Ascending aorta (tissue), 2 donors: ENCODE results near the gene PARP2. TPM values are rescaled to one million over a fixed set of nuclear protein-coding genes. Genes with fewer than 3 reads are reported as not detected.
A peak's percentile ranks its signal among the peaks of the same experiment; 100 is the strongest.
"Not testable (repeated sequence)": the region's sequence is repeated elsewhere in the genome, so short reads cannot be mapped to it uniquely, and the experiment has no call there.

ENCODE experiments used
- DNase-seq, 2 donors: peaks; one replicate each; pipeline ENCODE4 v3.0.0-alpha.2; 2019; ENCODE audit warnings: low spot score in 2 of 2
- H3K27ac ChIP-seq, 2 donors: fragments of 200-600 bp; sonication (generic); one replicate each; pipeline ENCODE4 v1.5.1; 2016 to 2017; ENCODE audit warnings: mild to moderate bottlenecking in 1 of 2
- H3K27me3 ChIP-seq: fragments of 200-600 bp; sonication (generic); one replicate; pipeline ENCODE4 v1.5.1; 2017
- H3K36me3 ChIP-seq, 2 donors: fragments of 200-600 bp; sonication (generic); one replicate each; pipeline ENCODE4 v1.5.1; 2016
- H3K4me1 ChIP-seq, 2 donors: fragments of 200-600 bp; sonication (generic); one replicate each; pipeline ENCODE4 v1.5.1; 2016 to 2017; ENCODE audit warnings: mild to moderate bottlenecking in 1 of 2
- H3K4me3 ChIP-seq, 2 donors: fragments of 200-600 bp; sonication (generic); one replicate each; pipeline ENCODE4 v1.5.1; 2016 to 2017; ENCODE audit warnings: mild to moderate bottlenecking in 1 of 2
- H3K9me3 ChIP-seq, 2 donors: fragments of 200-600 bp; sonication (generic); one replicate each; pipeline ENCODE4 v1.5.1; 2016
- CTCF ChIP-seq, 3 experiments: fragments of 200-600 bp in 2 of 3; fragments of 450-650 bp in 1 of 3; sonication (generic) in 2 of 3; IDR thresholded peaks; one replicate each; pipeline ENCODE4 v1.5.1; 2016 to 2019; ENCODE audit warnings: antibody characterized with exemption in 3 of 3, mild to moderate bottlenecking in 1 of 3, moderate library complexity in 1 of 3
- intact Hi-C: fragments of 100-400 bp; cut with DNase I; formaldehyde crosslinking; loops from one replicate; pipeline ENCODE4 v1.15.1; 2023
- total RNA-seq: library from RNA; depleted of rRNA; stranded (reverse); fragments of >200 nt; gene quantifications from one replicate; pipeline ENCODE4 v1.1.0, GENCODE V29; 2016

Gene PARP2
- total RNA-seq, 1 donor from 2014 or later = 0.32 TPM

DNA sequence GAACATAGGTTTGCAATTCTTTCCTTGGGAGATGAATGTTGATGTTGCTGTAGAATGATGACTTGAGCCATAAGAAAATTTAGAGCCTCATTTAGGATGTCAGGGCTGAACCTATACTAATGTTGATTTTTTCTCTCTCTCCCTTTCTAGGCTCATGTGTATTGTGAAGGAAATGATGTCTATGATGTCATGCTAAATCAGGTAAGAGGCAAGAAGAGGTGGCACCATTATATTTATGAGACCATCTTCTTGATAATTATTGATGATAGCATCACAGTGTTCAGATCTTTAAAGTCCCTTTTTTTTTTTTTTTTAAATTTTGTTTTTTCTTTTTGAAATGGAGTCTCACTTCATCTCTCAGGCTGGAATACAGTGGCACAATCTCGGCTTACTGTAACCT, 3.3 kb downstream of the PARP2 start:
- H3K27ac ChIP-seq = no peak overlapping the region
- no peak overlapping the region for H3K4me3 ChIP-seq
- intact Hi-C loops = no loop called here
- H3K9me3 ChIP-seq = no peaks in the 10 kb centered on the region
- no peaks in the 10 kb centered on the region for H3K27me3 ChIP-seq
- no peak for DNase-seq
- H3K36me3 ChIP-seq = peaks cover 17 to 49% of the 10 kb centered on the region in 2 donors
- no peak for TF ChIP-seq CTCF (IDR thresholded peaks at IDR 0.05)
- H3K4me1 ChIP-seq = peaks cover 4 to 9% of the 10 kb centered on the region in 2 donors

DNA sequence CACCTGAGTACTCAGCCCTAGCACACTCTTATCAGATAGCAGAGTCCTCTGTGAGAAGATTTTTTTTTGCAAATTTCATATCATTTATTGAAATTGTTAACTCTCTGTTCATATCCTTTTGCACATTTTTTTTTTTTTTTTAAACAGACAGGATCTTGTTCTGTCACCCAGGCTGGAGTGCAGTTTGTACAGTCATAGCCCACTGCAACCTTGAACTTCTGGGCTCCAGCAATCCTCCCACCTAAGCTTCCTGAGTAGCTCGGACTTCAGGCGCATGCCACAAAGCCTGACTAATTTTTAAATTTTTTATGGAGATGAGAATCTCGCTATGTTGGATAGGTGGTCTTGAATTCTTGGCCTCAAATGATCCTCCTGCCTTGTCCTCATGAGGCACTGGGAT, 4.3 kb downstream of the PARP2 start:
- no peak for TF ChIP-seq CTCF (IDR thresholded peaks at IDR 0.05)
- intact Hi-C loops = no loop called here
- Histone ChIP-seq H3K4me1 (peaks cover 4 to 9% of the 10 kb centered on the region in 2 donors), H3K4me3 (no peak overlapping the region), H3K36me3 (peaks cover 26 to 58% of the 10 kb centered on the region in 2 donors), H3K27me3 (no peaks in the 10 kb centered on the region), H3K27ac (no peak overlapping the region), H3K9me3 (no peaks in the 10 kb centered on the region)
- no peak for DNase-seq

GRCh38 chr14:20350282-20350681, 6.8 kb downstream of the PARP2 start:
- H3K4me1 ChIP-seq = no peaks in the 10 kb centered on the region
- TF ChIP-seq CTCF (IDR thresholded peaks at IDR 0.05) = no peak
- H3K36me3 ChIP-seq = peaks cover 46 to 82% of the 10 kb centered on the region in 2 donors
- H3K27ac ChIP-seq = no peak overlapping the region
- no peak overlapping the region for H3K4me3 ChIP-seq
- H3K9me3 ChIP-seq = no peaks in the 10 kb centered on the region
- no peak for DNase-seq
- intact Hi-C loops = no loop called here
- H3K27me3 ChIP-seq = no peaks in the 10 kb centered on the region

- Histone ChIP-seq H3K36me3 (peaks cover 50 to 82% of the 10 kb centered on the region in 2 donors), H3K27me3 (no peaks in the 10 kb centered on the region), H3K4me1 (no peaks in the 10 kb centered on the region), H3K27ac (no peak overlapping the region), H3K4me3 (no peak overlapping the region), H3K9me3 (no peaks in the 10 kb centered on the region)
- peak in 1 of 3 experiments; percentile 14 for TF ChIP-seq CTCF (IDR thresholded peaks at IDR 0.05)
- intact Hi-C loops = no loop called here
- no peak for DNase-seq
These were observed 7.4 kb downstream of the PARP2 start for GRCh38 chr14:20350860-20351259.

- peaks cover 47 to 72% of the 10 kb centered on the region in 2 donors for H3K36me3 ChIP-seq
- H3K4me3 ChIP-seq = no peak overlapping the region
- TF ChIP-seq CTCF (IDR thresholded peaks at IDR 0.05) = no peak
- intact Hi-C loops = loop anchor here (5.0 kb wide), 1 partner anchor 34 kb away; no protein-coding TSS in a partner anchor
- no peak for DNase-seq
- H3K9me3 ChIP-seq = no peaks in the 10 kb centered on the region
- no peak overlapping the region for H3K27ac ChIP-seq
- H3K27me3 ChIP-seq = no peaks in the 10 kb centered on the region
- H3K4me1 ChIP-seq = no peaks in the 10 kb centered on the region
These were observed 13.0 kb downstream of the PARP2 start for GRCh38 chr14:20356422-20356821.

- not testable (repeated sequence) for H3K27me3 ChIP-seq, H3K27ac ChIP-seq, DNase-seq, H3K4me1 ChIP-seq, H3K4me3 ChIP-seq, H3K9me3 ChIP-seq
- intact Hi-C loops = loop anchor here (5.0 kb wide), 1 partner anchor 36 kb away; no protein-coding TSS in a partner anchor
- H3K36me3 ChIP-seq = peaks cover 37 to 65% of the 10 kb centered on the region in 2 donors
These were observed 15.0 kb downstream of the PARP2 start for GRCh38 chr14:20358474-20358873.
